NCI-H2171 (cell line): ENCODE measurements around the gene AIG1.

Experiments
- DNase-seq: peaks from one replicate; lab custom pipeline; 2025; lab: John Stamatoyannopoulos, UW

The AIG1 gene

GRCh38 chr6:143370812-143371370 lies 310.2 kb downstream of the AIG1 start:
- DNase-seq, result no peak

- DNase-seq, result no peak
Measured at GRCh38 chr6:143372199-143372882, 311.7 kb downstream of the AIG1 start.

GRCh38 chr6:143374014-143374413 lies 313.3 kb downstream of the AIG1 start:
- DNase-seq, result no peak

- DNase-seq, result no peak
Measured at GRCh38 chr6:143375022-143375585, 314.4 kb downstream of the AIG1 start.

GRCh38 chr6:143376375-143376774 lies 315.7 kb downstream of the AIG1 start:
- no peak for DNase-seq

GRCh38 chr6:143376861-143377260 lies 316.2 kb downstream of the AIG1 start:
- no peak for DNase-seq

- DNase-seq, result no peak
Measured at GRCh38 chr6:143385636-143386035, 324.9 kb downstream of the AIG1 start.

- DNase-seq, result no peak
Measured at GRCh38 chr6:143390278-143390677, 329.6 kb downstream of the AIG1 start.
